ENCODE measurements around the gene OLA1. TPM values are rescaled to one million over a fixed set of nuclear protein-coding genes. Genes with fewer than 3 reads are reported as not detected.

OLA1 gene
- total RNA-seq, 1 experiment from 2014 or later: 109 TPM

DNA sequence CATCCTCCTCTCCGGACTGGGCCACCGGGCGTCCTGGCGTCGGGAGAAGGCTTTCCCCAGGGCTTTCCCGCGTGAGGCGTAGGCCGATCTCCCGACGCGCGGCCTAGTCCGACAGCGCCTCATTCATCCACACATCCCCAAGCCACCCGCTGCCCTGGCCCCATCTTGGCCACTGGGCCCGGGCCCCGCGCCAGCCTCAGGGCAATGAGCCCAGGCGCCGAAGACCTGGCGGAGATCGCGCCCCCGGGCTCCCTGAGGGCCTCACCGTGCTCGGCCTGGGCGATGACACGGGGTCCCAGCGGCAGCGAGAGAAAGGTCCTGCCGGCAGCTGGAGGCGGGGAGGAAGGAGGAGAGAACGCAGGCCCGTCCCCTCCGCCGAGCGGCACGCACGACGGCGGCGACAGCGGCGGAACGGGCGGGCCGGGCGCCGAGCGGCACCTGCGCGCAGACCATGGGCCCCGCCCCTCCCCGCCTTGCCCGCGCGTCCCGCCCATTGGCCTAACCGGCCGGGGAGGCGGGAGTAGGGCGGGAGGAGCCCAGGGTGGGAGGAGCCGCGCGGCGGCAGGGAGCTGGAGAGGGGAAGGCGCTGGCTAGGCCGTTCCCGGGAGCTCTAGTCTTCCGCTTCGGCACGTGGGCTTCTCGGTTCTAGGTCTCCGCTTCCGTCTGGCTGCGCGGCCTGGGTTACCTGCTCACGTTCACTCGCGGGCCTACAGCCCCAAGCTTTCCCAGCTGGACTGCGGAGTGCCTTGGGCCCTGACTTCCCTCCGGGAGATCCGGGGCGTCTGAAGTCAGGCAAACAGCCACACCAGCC is at the start of gene OLA1 (continued):
- TF ChIP-seq, protein P1, sequence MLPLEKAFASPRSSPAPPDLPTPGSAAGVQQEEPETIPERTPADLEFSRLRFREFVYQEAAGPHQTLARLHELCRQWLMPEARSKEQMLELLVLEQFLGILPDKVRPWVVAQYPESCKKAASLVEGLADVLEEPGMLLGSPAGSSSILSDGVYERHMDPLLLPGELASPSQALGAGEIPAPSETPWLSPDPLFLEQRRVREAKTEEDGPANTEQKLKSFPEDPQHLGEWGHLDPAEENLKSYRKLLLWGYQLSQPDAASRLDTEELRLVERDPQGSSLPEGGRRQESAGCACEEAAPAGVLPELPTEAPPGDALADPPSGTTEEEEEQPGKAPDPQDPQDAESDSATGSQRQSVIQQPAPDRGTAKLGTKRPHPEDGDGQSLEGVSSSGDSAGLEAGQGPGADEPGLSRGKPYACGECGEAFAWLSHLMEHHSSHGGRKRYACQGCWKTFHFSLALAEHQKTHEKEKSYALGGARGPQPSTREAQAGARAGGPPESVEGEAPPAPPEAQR (CRISPR knock-in tag; IDR thresholded peaks at IDR 0.05): no peak
- TF ChIP-seq USF2 (CRISPR knock-in tag; IDR thresholded peaks at IDR 0.05) (peak; percentile 58), ARID4B (CRISPR knock-in tag; IDR thresholded peaks at IDR 0.05; ENCODE audit: borderline replicate concordance) (no peak; the same call in 1 of the 2 replicates), NR3C1 (CRISPR knock-in tag; conservative IDR thresholded peaks at IDR 0.05; ENCODE audit: low read depth) (no peak), JAZF1 (CRISPR knock-in tag; IDR thresholded peaks at IDR 0.05) (no peak), IRF1 (CRISPR knock-in tag; IDR thresholded peaks at IDR 0.05) (peak; percentile 56; the same call in 1 of the 2 replicates), TEAD1 (CRISPR knock-in tag; IDR thresholded peaks at IDR 0.05) (no peak), FOXJ3 (CRISPR knock-in tag; IDR thresholded peaks at IDR 0.05; ENCODE audit: borderline replicate concordance) (no peak), OVOL2 (CRISPR knock-in tag; IDR thresholded peaks at IDR 0.05; ENCODE audit: borderline replicate concordance) (no peak), PREB (CRISPR knock-in tag; IDR thresholded peaks at IDR 0.05; ENCODE audit: borderline replicate concordance) (peak; percentile 85; the same call in 1 of the 2 replicates), KAT7 (CRISPR knock-in tag; IDR thresholded peaks at IDR 0.05; ENCODE audit: borderline replicate concordance) (no peak), GTF2I (CRISPR knock-in tag; conservative IDR thresholded peaks at IDR 0.05) (no peak), SOX15 (CRISPR knock-in tag; IDR thresholded peaks at IDR 0.05) (no peak), E2F4 (CRISPR knock-in tag; IDR thresholded peaks at IDR 0.05; ENCODE audit: borderline replicate concordance, low read depth) (peak; percentile 55; the same call in 1 of the 2 replicates), CREB1 (CRISPR knock-in tag; IDR thresholded peaks at IDR 0.05) (peak; percentile 24; the same call in 1 of the 2 replicates), ZNF512 (CRISPR knock-in tag; IDR thresholded peaks at IDR 0.05; ENCODE audit: borderline replicate concordance) (no peak), E2F1 (CRISPR knock-in tag; IDR thresholded peaks at IDR 0.05) (no peak; the same call in 1 of the 2 replicates), ZNF232 (CRISPR knock-in tag; IDR thresholded peaks at IDR 0.05) (no peak)
- TF ChIP-seq, protein P2, sequence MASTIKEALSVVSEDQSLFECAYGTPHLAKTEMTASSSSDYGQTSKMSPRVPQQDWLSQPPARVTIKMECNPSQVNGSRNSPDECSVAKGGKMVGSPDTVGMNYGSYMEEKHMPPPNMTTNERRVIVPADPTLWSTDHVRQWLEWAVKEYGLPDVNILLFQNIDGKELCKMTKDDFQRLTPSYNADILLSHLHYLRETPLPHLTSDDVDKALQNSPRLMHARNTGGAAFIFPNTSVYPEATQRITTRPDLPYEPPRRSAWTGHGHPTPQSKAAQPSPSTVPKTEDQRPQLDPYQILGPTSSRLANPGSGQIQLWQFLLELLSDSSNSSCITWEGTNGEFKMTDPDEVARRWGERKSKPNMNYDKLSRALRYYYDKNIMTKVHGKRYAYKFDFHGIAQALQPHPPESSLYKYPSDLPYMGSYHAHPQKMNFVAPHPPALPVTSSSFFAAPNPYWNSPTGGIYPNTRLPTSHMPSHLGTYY (CRISPR knock-in tag; IDR thresholded peaks at IDR 0.05): no peak; the same call in 1 of the 2 replicates
- TF ChIP-seq, protein P3, sequence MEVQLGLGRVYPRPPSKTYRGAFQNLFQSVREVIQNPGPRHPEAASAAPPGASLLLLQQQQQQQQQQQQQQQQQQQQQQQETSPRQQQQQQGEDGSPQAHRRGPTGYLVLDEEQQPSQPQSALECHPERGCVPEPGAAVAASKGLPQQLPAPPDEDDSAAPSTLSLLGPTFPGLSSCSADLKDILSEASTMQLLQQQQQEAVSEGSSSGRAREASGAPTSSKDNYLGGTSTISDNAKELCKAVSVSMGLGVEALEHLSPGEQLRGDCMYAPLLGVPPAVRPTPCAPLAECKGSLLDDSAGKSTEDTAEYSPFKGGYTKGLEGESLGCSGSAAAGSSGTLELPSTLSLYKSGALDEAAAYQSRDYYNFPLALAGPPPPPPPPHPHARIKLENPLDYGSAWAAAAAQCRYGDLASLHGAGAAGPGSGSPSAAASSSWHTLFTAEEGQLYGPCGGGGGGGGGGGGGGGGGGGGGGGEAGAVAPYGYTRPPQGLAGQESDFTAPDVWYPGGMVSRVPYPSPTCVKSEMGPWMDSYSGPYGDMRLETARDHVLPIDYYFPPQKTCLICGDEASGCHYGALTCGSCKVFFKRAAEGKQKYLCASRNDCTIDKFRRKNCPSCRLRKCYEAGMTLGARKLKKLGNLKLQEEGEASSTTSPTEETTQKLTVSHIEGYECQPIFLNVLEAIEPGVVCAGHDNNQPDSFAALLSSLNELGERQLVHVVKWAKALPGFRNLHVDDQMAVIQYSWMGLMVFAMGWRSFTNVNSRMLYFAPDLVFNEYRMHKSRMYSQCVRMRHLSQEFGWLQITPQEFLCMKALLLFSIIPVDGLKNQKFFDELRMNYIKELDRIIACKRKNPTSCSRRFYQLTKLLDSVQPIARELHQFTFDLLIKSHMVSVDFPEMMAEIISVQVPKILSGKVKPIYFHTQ (CRISPR knock-in tag; IDR thresholded peaks at IDR 0.05): no peak

Data from WTC11 (cell line).